Breast epithelium (tissue), 4 donors: Measurements from ENCODE around the gene PRKACA. TPM values are rescaled to one million over a fixed set of nuclear protein-coding genes. Genes with fewer than 3 reads are reported as not detected.

Experiments used
- DNase-seq, 2 donors: peaks; one replicate each; pipeline ENCODE4 v3.0.0-alpha.2; 2019; ENCODE audit warnings: low spot score in 2 of 2
- H3K27ac ChIP-seq, 2 donors: fragments of 200-600 bp; sonication (generic) in 1 of 2; one replicate each; pipeline ENCODE4 v1.5.1; 2016 to 2019; ENCODE audit warnings: mild to moderate bottlenecking in 1 of 2
- H3K27me3 ChIP-seq, 2 donors: fragments of 200-600 bp; sonication (generic) in 1 of 2; one replicate each; pipeline versions ENCODE4 v1.5.1 to v1.6.0; 2017 to 2019; ENCODE audit warnings: control low read depth in 1 of 2, mild to moderate bottlenecking in 1 of 2
- H3K36me3 ChIP-seq: fragments of 200-600 bp; one replicate; pipeline ENCODE4 v1.5.1; 2019
- H3K4me1 ChIP-seq, 2 donors: fragments of 200-600 bp; sonication (generic); one replicate each; pipeline ENCODE4 v1.5.1; 2016 to 2019; ENCODE audit warnings: control low read depth in 1 of 2
- H3K4me3 ChIP-seq, 3 donors: fragments of 200-600 bp; sonication (generic); 1 replicate in 2 of 3; 2 replicates in 1 of 3; pipeline ENCODE4 v1.5.1; 2016 to 2019; ENCODE audit warnings: mild to moderate bottlenecking in 3 of 3, moderate library complexity in 2 of 3
- H3K9me3 ChIP-seq, 2 donors: fragments of 200-600 bp; sonication (generic) in 1 of 2; one replicate each; pipeline ENCODE4 v1.5.1; 2016 to 2019; ENCODE audit warnings: control low read depth in 1 of 2
- CTCF ChIP-seq, 3 donors: fragments of 450-650 bp; IDR thresholded peaks; one replicate each; pipeline ENCODE4 v1.5.1; 2016 to 2017; ENCODE audit warnings: antibody characterized with exemption in 3 of 3, mild to moderate bottlenecking in 3 of 3, moderate library complexity in 3 of 3
- POLR2A ChIP-seq: fragments of 450-650 bp; IDR thresholded peaks from one replicate; pipeline ENCODE4 v1.6.1; 2016; ENCODE audit warnings: antibody characterized with exemption, mild to moderate bottlenecking, moderate library complexity
- POLR2AphosphoS5 ChIP-seq, 3 donors: sonication (generic); formaldehyde crosslinking; IDR thresholded peaks; one replicate each; pipeline ENCODE4 v1.6.1; 2017; ENCODE audit warnings: antibody characterized with exemption in 3 of 3
- intact Hi-C: fragments of 100-400 bp; cut with DNase I; formaldehyde crosslinking; loops from one replicate; pipeline ENCODE4 v1.15.1; 2023; ENCODE audit warnings: low total_unique reads
- total RNA-seq, 3 donors: library from RNA; depleted of rRNA; stranded (reverse); fragments of >200 nt; gene quantifications; one replicate each; pipeline ENCODE4 v1.1.0, GENCODE V29; 2016

The PRKACA gene
- 10 to 100 TPM; 27.2 to 44.8 (median 35.4) TPM for total RNA-seq

- H3K4me1 ChIP-seq, result peaks cover 20 to 30% of the 10 kb centered on the region in 2 donors
- intact Hi-C loops, result no loop called here
- H3K36me3 ChIP-seq, result no peaks in the 10 kb centered on the region
- no peaks in the 10 kb centered on the region for H3K9me3 ChIP-seq
- no peaks in the 10 kb centered on the region for H3K27me3 ChIP-seq
- H3K4me3 ChIP-seq, result peak within 1 kb of the TSS; percentile 94 to 99 (median 95)
- peak; percentile 31 for TF ChIP-seq POLR2A
- no peak for TF ChIP-seq CTCF (IDR thresholded peaks at IDR 0.05)
- TF ChIP-seq POLR2AphosphoS5 (IDR thresholded peaks at IDR 0.05), result peak; percentile 5 to 49 (median 32)
- peak; percentile 98 to 99 for DNase-seq
- H3K27ac ChIP-seq, result peak within 1 kb of the TSS; percentile 98 to 100
These were observed at the start of gene PRKACA for GRCh38 chr19:14117668-14118164. Gene PRKACA (minus strand): TSS chr19:14117762. CDS start chr19:14117547, 215 bp downstream.

- intact Hi-C loops, result no loop called here
These were observed 49.5 kb upstream of the PRKACA start for GRCh38 chr19:14166999-14167575.

GRCh38 chr19:14165990-14166830 is 48.6 kb upstream of the PRKACA start:
- TF ChIP-seq CTCF (IDR thresholded peaks at IDR 0.05) (no peak), POLR2A (no peak), POLR2AphosphoS5 (IDR thresholded peaks at IDR 0.05) (no peak)
- H3K27me3 ChIP-seq, result no peaks in the 10 kb centered on the region
- DNase-seq, result no peak
- H3K4me3 ChIP-seq, result peak overlapping the region in 2 of 3 donors; percentile 7 to 19
- intact Hi-C loops, result no loop called here
- H3K27ac ChIP-seq, result peak overlapping the region; percentile 32 to 36
- H3K36me3 ChIP-seq, result peaks cover 9% of the 10 kb centered on the region
- H3K9me3 ChIP-seq, result no peaks in the 10 kb centered on the region
- H3K4me1 ChIP-seq, result no peaks in the 10 kb centered on the region

More at GRCh38 chr19:14166999-14167575, 49.5 kb upstream of the PRKACA start:
- no peak for DNase-seq
- TF ChIP-seq CTCF (IDR thresholded peaks at IDR 0.05) (no peak), POLR2AphosphoS5 (IDR thresholded peaks at IDR 0.05) (no peak), POLR2A (no peak)
- Histone ChIP-seq H3K36me3 (peaks cover 9% of the 10 kb centered on the region), H3K27me3 (no peaks in the 10 kb centered on the region), H3K9me3 (no peaks in the 10 kb centered on the region), H3K27ac (peak overlapping the region; percentile 32 to 36), H3K4me1 (no peaks in the 10 kb centered on the region), H3K4me3 (peak overlapping the region in 2 of 3 donors; percentile 7 to 13)

GRCh38 chr19:14164724-14165493 is 47.3 kb upstream of the PRKACA start:
- Histone ChIP-seq H3K9me3 (no peaks in the 10 kb centered on the region), H3K36me3 (peaks cover 4% of the 10 kb centered on the region), H3K27ac (no peak overlapping the region), H3K4me3 (no peak overlapping the region), H3K27me3 (no peaks in the 10 kb centered on the region), H3K4me1 (no peaks in the 10 kb centered on the region)
- TF ChIP-seq POLR2AphosphoS5 (IDR thresholded peaks at IDR 0.05), result no peak
- TF ChIP-seq POLR2A, result no peak
- TF ChIP-seq CTCF (IDR thresholded peaks at IDR 0.05), result no peak
- no peak for DNase-seq
- intact Hi-C loops, result no loop called here
